Uterus (tissue), 2 donors: ENCODE results near the gene MCU.

Source experiments
- CTCF ChIP-seq, 4 experiments: fragments of 200-600 bp in 2 of 4; fragments of 450-650 bp in 2 of 4; sonication (generic) in 2 of 4; IDR thresholded peaks; one replicate each; pipeline ENCODE4 v1.5.1; 2016 to 2019; ENCODE audit warnings: antibody characterized with exemption in 4 of 4, mild to moderate bottlenecking in 2 of 4, moderate library complexity in 1 of 4
- POLR2A ChIP-seq, 2 donors: fragments of 450-650 bp; IDR thresholded peaks; one replicate each; pipeline ENCODE4 v1.6.1; 2016; ENCODE audit warnings: antibody characterized with exemption in 2 of 2, mild to moderate bottlenecking in 1 of 2, moderate library complexity in 1 of 2

GRCh38 chr10:72740528-72740927, 48.6 kb downstream of the MCU start:
- TF ChIP-seq CTCF (IDR thresholded peaks at IDR 0.05) (no peak), POLR2A (IDR thresholded peaks at IDR 0.05) (no peak)
